NCI-H2196 treated with DMSO at 0.1 percent for 48 hours (cell line): ENCODE results near the gene DEXI.
A peak's percentile ranks its signal among the peaks of the same experiment; 100 is the strongest.
"Not testable (repeated sequence)": the region's sequence is repeated elsewhere in the genome, so short reads cannot be mapped to it uniquely, and the experiment has no call there.

Experiments used
- DNase-seq: peaks from one replicate; lab custom pipeline; 2025; ENCODE audit not compliant: unreplicated experiment; lab: John Stamatoyannopoulos, UW

DEXI gene

DNA sequence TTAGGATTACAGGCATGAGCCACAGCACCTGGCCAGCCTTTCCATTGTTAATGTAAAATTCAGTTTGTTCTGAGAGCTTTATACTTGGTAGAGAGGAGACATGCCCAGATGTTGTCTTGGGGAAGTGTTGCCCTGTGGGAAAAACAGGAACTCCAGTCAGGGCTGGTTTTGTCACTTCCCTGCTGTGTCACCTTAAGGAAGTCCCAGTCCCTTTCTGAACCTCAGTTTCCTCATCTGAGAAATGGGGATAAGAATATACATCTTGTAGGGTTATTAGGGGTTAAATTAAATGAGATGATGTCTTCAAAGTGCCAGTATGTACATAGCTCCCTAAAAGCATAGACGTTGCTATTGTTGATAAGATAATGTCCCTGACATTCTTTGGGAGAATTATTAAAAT, 27.3 kb upstream of the DEXI start:
- no peak for DNase-seq

GRCh38 chr16:10968498-10968897, 26.2 kb upstream of the DEXI start:
- no peak for DNase-seq

- no peak for DNase-seq
Observed at GRCh38 chr16:10967986-10968385, 25.7 kb upstream of the DEXI start.

DNA sequence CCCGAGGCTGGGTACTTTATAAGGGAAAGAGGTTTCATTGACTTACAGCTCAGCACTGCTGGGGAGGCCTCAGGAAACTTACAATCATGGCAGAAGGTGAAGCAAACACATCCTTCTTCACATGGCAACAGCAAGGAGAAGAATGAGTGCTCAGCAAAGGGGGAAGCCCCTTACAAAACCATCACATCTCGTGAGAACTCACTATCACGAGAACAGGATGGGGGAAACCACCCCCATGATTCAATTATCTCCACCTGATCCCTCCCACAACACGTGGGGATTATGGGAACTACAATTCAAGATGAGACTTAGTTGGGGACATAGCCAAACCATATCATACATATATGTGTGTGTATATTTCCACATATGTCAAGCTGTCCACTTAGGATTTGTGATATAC, 24.3 kb upstream of the DEXI start:
- not testable (repeated sequence) for DNase-seq

GRCh38 chr16:10966129-10966528, 23.9 kb upstream of the DEXI start:
- no peak for DNase-seq

GRCh38 chr16:10965440-10966061, 23.3 kb upstream of the DEXI start:
- no peak for DNase-seq

GRCh38 chr16:10964891-10965326, 22.6 kb upstream of the DEXI start:
- no peak for DNase-seq

GRCh38 chr16:10964039-10964890, 22.0 kb upstream of the DEXI start:
- peak; percentile 81 for DNase-seq

GRCh38 chr16:10961231-10961630, 19.0 kb upstream of the DEXI start:
- DNase-seq, result no peak

GRCh38 chr16:10959161-10959560, 16.9 kb upstream of the DEXI start:
- DNase-seq, result no peak

DNA sequence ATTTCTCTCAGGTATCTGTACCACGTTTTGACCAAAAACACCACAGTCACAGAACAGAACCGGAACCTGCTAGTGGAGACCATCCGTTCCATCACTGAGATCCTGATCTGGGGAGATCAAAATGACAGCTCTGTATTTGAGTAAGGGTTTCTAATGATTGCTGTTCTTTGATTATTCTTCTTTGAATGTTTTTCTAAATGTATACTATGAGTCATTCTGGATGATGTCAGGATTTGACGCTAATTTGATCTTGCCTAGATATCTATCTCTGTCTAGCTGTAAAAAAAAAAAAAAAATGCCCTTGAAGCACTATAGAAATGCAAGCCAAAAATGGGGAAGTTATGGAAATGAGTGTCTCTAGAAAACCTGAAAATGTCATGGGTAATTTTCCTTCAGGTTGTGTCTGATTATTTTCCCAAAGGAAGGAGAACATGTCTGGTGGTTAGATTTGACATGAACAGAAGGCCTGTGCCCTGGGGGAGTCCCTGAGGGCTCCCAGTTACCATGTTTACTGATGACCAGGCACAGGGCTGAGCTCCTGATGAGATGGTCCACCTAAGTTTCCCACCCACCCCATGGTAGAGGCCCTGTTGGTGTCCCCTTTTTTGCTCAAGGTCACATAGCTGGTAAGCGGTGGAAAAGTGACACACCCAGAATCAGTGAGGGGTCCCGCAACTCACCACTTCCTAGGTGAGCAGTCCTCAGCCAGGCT, 15.7 kb upstream of the DEXI start:
- DNase-seq, result no peak

GRCh38 chr16:10954903-10955302, 12.6 kb upstream of the DEXI start:
- DNase-seq, result no peak

DNA sequence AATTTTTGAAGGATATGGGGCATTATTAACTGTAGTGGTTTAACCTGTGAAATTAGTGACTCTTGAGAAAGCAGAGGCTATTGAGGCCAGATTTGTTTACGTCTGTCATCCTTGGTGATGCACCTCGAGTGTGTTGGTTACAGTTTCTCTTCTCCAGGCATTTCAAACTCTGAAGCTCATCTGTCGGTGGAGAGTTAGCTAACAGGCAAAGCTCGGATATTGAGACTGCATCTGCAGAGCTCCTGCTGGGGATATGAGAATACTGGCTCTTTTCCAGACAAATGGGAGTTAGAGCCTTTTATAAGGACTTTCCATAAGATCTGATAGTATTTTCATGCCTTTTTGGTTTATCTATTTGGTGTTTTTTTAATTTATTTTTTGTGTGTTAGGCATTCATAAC, 8.8 kb upstream of the DEXI start:
- no peak for DNase-seq

DNA sequence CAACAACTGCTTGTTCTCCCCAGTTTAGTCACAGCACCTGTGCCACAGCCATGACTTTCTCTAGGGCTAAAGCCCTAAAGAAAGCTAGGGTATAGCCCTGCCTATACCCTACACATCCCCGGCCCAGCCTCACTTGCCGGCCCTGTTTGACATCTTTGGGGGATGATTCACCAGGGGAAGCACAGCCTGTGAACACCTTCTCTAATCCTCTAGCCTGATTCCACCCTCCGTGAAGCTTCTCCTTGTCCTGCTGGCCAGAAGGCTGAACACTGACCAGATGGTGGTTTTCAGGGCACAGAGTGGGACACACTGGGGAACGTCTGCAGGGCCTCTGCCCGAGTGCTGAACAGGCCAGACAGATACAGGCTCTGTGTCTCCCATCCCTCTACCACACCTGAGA, 8.1 kb upstream of the DEXI start:
- DNase-seq, result no peak

- no peak for DNase-seq
Observed at GRCh38 chr16:10949424-10949970, 7.2 kb upstream of the DEXI start.

- DNase-seq, result no peak
Observed at GRCh38 chr16:10947211-10947787, 5.0 kb upstream of the DEXI start.

GRCh38 chr16:10946308-10946707, 4.0 kb upstream of the DEXI start:
- no peak for DNase-seq

DNA sequence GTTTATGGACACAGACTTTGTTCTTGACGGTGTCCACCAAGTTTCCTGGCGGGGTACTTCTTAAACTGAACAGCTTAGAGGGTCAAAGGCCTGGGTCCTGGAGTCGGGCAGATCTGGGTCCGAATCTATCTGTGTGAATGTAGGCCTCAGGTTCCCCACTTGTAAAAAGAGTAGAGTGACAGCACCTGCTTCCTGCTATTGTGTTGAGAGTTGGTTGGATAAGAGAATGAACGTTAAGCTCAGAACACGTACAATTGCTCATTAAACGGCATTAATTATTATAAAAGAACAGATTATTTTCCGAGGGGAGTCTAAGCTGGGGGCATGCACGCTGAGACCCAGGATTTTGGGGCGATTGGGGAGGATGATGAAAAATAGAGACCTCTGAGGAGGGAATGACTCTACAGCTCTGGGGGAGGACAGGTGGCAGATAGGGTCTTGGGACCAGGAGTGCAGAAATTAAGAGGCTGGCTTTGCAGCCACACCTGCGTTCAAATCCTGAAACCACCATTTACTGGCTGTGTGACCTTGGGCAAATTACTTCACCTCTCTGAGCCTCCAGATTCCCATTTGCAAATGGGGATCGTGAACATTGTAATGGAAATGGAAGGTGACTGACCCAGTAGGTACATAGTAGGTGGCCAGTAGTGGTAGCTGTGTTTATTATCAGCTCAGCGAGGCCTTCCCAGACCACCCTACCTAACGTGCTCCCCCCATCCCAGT, 3.0 kb upstream of the DEXI start:
- DNase-seq, result no peak

DNA sequence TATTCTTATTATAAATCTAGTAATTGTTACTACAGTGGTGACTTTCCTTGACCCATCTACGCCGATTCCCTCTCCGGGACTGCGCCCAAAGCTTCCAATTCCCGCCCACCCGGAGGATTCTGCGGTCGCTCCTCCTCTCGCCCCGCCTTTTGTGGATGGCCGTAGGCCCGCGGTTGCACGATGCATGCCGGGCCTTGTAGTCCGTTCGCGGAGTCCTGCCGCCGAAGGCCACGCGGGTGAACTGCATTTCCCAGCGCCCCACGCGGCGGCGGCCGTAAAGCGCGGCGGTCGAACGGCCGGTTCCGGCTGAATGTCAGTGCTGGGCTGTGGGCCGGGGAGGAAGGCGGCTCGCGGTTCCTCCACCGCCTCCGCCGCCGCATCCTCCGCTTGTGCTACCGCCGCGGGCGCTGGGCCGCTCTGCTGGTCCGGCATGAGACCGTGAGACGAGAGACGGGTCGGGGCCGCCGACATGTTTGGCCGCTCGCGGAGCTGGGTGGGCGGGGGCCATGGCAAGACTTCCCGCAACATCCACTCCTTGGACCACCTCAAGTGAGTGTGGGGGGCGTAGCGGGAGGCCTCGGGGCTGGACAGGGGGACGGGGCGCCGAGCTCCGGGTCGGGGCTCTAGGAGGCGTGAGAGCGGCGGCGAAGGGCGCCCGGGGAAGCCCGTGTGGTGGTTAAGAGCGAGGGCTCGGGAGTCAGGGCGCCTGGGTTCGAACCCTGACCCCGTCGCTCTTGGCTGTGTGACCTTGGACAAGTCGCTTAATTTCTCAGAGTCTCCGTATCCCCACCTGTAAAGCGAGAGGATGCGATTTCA, 2.2 kb upstream of the DEXI start, which contains the start of gene CLEC16A:
TSS of gene CLEC16A (plus strand) at position 316 of the 816 bp plus-strand sequence. CDS start at position 470, 154 bp downstream.
- DNase-seq, result peak; percentile 91

- DNase-seq, result no peak
Observed at GRCh38 chr16:10943064-10943353, 741 bp upstream of the DEXI start.
